ENCODE measurements around the gene DOHH.
A peak's percentile ranks its signal among the peaks of the same experiment; 100 is the strongest.

The DOHH gene

DNA sequence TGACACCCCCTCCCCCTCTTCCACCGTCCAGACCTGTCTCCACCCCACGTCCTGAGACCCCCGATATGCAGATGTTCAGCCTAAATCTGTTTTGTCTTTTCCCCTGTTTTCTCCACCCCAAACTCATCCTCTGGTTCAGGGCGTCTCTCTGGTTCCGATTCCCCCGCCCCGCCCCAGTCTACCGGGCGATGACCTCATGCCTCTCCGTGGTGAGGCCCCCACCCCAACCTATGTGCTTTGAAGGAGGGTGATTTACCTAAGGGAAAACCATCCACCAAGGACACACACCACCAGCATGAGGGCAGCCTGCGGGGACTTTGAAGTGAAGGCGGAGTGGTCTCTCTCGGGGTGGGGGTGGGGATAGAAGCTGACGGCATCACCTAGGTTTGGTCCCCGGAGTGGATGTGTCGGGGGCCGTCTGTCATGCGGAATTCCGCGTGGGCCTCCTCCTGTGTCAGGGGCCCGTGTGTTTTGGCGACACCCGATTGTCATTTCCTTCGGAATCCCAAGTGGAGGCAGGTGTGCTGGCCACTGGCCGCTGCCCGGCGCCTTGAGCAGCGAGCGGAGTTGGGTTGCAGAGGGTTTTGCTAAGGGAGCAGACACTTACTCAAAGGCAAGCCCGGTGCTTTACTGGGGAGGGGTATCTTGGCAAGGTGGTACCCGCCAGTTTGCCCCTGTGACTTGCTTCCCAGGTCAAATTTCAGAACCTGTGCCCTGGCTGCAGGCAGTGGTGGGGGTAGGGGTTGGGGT, 7.1 kb upstream of the DOHH start (continued):
- TF ChIP-seq, protein P1, sequence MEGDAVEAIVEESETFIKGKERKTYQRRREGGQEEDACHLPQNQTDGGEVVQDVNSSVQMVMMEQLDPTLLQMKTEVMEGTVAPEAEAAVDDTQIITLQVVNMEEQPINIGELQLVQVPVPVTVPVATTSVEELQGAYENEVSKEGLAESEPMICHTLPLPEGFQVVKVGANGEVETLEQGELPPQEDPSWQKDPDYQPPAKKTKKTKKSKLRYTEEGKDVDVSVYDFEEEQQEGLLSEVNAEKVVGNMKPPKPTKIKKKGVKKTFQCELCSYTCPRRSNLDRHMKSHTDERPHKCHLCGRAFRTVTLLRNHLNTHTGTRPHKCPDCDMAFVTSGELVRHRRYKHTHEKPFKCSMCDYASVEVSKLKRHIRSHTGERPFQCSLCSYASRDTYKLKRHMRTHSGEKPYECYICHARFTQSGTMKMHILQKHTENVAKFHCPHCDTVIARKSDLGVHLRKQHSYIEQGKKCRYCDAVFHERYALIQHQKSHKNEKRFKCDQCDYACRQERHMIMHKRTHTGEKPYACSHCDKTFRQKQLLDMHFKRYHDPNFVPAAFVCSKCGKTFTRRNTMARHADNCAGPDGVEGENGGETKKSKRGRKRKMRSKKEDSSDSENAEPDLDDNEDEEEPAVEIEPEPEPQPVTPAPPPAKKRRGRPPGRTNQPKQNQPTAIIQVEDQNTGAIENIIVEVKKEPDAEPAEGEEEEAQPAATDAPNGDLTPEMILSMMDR (tag by site-specific recombination; IDR thresholded peaks at IDR 0.05), result no peak
- TF ChIP-seq ZBTB7A (tag by site-specific recombination; IDR thresholded peaks at IDR 0.05; ENCODE audit: low read depth), result no peak
- TF ChIP-seq ZNF366 (tag by site-specific recombination; conservative IDR thresholded peaks at IDR 0.05), result peak; percentile 50; the same call in 1 of the 2 replicates
- TF ChIP-seq BCL6B (tag by site-specific recombination; IDR thresholded peaks at IDR 0.05), result no peak
- TF ChIP-seq KLF10 (tag by site-specific recombination; IDR thresholded peaks at IDR 0.05), result no peak
- peak; percentile 12; the same call in 1 of the 2 replicates for TF ChIP-seq KLF7 (tag by site-specific recombination; IDR thresholded peaks at IDR 0.05; ENCODE audit: borderline replicate concordance)
- no peak for TF ChIP-seq ELK4 (IDR thresholded peaks at IDR 0.05; ENCODE audit: borderline replicate concordance, low read depth, low read length)
- TF ChIP-seq ZNF747 (tag by site-specific recombination; IDR thresholded peaks at IDR 0.05), result no peak
- TF ChIP-seq HOXA7 (CRISPR knock-in tag; IDR thresholded peaks at IDR 0.05; ENCODE audit: borderline replicate concordance), result no peak
- TF ChIP-seq ZNF112 (tag by site-specific recombination; IDR thresholded peaks at IDR 0.05), result no peak
- no peak for TF ChIP-seq ZNF175 (tag by site-specific recombination; IDR thresholded peaks at IDR 0.05)
- peak; percentile 29; the same call in 1 of the 2 replicates for TF ChIP-seq ZNF394 (tag by site-specific recombination; IDR thresholded peaks at IDR 0.05; ENCODE audit: borderline replicate concordance)
- TF ChIP-seq ZNF560 (tag by site-specific recombination; IDR thresholded peaks at IDR 0.05; ENCODE audit: borderline replicate concordance), result no peak
- 0 out of 2 replicates have a peak, but pooled peaks have one; percentile 39 for TF ChIP-seq ZBTB48 (tag by site-specific recombination; IDR thresholded peaks at IDR 0.05)
- no peak for TF ChIP-seq ZNF211 (tag by site-specific recombination; IDR thresholded peaks at IDR 0.05; ENCODE audit: low read depth)
- no peak for TF ChIP-seq ZNF221 (tag by site-specific recombination; IDR thresholded peaks at IDR 0.05; ENCODE audit: borderline replicate concordance)
- TF ChIP-seq ZNF777 (tag by site-specific recombination; IDR thresholded peaks at IDR 0.05; ENCODE audit: borderline replicate concordance), result no peak
- TF ChIP-seq ZNF169 (tag by site-specific recombination; IDR thresholded peaks at IDR 0.05), result no peak
- no peak for TF ChIP-seq ZNF792 (tag by site-specific recombination; IDR thresholded peaks at IDR 0.05)
- TF ChIP-seq, protein P2, sequence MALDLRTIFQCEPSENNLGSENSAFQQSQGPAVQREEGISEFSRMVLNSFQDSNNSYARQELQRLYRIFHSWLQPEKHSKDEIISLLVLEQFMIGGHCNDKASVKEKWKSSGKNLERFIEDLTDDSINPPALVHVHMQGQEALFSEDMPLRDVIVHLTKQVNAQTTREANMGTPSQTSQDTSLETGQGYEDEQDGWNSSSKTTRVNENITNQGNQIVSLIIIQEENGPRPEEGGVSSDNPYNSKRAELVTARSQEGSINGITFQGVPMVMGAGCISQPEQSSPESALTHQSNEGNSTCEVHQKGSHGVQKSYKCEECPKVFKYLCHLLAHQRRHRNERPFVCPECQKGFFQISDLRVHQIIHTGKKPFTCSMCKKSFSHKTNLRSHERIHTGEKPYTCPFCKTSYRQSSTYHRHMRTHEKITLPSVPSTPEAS (tag by site-specific recombination; IDR thresholded peaks at IDR 0.05), result no peak
- TF ChIP-seq ZNF544 (tag by site-specific recombination; IDR thresholded peaks at IDR 0.05), result no peak
- TF ChIP-seq ZNF513 (tag by site-specific recombination; IDR thresholded peaks at IDR 0.05), result no peak
- no peak for TF ChIP-seq ZNF76 (tag by site-specific recombination; IDR thresholded peaks at IDR 0.05; ENCODE audit: borderline replicate concordance, low read depth)
- TF ChIP-seq ZFP41 (tag by site-specific recombination; IDR thresholded peaks at IDR 0.05; ENCODE audit: borderline replicate concordance), result no peak
- TF ChIP-seq, protein P3, sequence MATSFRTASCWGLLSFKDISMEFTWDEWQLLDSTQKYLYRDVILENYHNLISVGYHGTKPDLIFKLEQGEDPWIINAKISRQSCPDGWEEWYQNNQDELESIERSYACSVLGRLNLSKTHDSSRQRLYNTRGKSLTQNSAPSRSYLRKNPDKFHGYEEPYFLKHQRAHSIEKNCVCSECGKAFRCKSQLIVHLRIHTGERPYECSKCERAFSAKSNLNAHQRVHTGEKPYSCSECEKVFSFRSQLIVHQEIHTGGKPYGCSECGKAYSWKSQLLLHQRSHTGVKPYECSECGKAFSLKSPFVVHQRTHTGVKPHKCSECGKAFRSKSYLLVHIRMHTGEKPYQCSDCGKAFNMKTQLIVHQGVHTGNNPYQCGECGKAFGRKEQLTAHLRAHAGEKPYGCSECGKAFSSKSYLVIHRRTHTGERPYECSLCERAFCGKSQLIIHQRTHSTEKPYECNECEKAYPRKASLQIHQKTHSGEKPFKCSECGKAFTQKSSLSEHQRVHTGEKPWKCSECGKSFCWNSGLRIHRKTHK (tag by site-specific recombination; IDR thresholded peaks at IDR 0.05), result no peak
- TF ChIP-seq ZNF174 (tag by site-specific recombination; IDR thresholded peaks at IDR 0.05), result no peak
- no peak for TF ChIP-seq MEIS1 (CRISPR knock-in tag; IDR thresholded peaks at IDR 0.05; ENCODE audit: borderline replicate concordance)
- TF ChIP-seq, protein P4, sequence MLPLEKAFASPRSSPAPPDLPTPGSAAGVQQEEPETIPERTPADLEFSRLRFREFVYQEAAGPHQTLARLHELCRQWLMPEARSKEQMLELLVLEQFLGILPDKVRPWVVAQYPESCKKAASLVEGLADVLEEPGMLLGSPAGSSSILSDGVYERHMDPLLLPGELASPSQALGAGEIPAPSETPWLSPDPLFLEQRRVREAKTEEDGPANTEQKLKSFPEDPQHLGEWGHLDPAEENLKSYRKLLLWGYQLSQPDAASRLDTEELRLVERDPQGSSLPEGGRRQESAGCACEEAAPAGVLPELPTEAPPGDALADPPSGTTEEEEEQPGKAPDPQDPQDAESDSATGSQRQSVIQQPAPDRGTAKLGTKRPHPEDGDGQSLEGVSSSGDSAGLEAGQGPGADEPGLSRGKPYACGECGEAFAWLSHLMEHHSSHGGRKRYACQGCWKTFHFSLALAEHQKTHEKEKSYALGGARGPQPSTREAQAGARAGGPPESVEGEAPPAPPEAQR (tag by site-specific recombination; IDR thresholded peaks at IDR 0.05), result no peak
- no peak for TF ChIP-seq ZNF248 (tag by site-specific recombination; IDR thresholded peaks at IDR 0.05)
- TF ChIP-seq ZNF146 (tag by site-specific recombination; IDR thresholded peaks at IDR 0.05), result no peak

Data from HEK293 (cell line).